ENCODE results near the gene NOL12. TPM values are rescaled to one million over a fixed set of nuclear protein-coding genes. Genes with fewer than 3 reads are reported as not detected.
A peak's percentile ranks its signal among the peaks of the same experiment; 100 is the strongest.

The NOL12 gene
- total RNA-seq, 2 donors from 2014 or later: 21.9 to 26.8 TPM

GRCh38 chr22:37725551-37726240 lies 39.6 kb downstream of the NOL12 start:
- Mint-ChIP-seq H3K36me3 (ENCODE audit: low read depth) (peaks cover 36% of the 10 kb centered on the region), H3K4me3 (no peak overlapping the region), H3K27me3 (ENCODE audit: insufficient read depth) (no peaks in the 10 kb centered on the region), H3K27ac (no peak overlapping the region), H3K9me3 (no peaks in the 10 kb centered on the region), H3K4me1 (no peaks in the 10 kb centered on the region)
- Histone ChIP-seq H3K4me3 (ENCODE audit: low read length) (no peak overlapping the region), H3K27ac (ENCODE audit: low read depth, low read length) (no peak overlapping the region), H3K36me3 (ENCODE audit: control insufficient read depth, insufficient read depth, low read length) (peaks cover 28% of the 10 kb centered on the region), H3K9ac (ENCODE audit: extremely low read depth, low read length, poor library complexity, severe bottlenecking) (no peak overlapping the region), H3K27me3 (ENCODE audit: control insufficient read depth, insufficient read depth, low read length, poor library complexity, severe bottlenecking) (no peaks in the 10 kb centered on the region), H3K9me3 (ENCODE audit: control insufficient read depth, low read length) (no peaks in the 10 kb centered on the region), H3K4me1 (ENCODE audit: control insufficient read depth, insufficient read depth, low read length) (no peaks in the 10 kb centered on the region)
- no peak for DNase-seq
- WGBS, 2 experiments (ENCODE audit: insufficient coverage in 1 of 2, insufficient read length in 1 of 2): 92 to 93% methylated on average over 13 to 25 of the region's 25 CpGs
- no peak for TF ChIP-seq CTCF (conservative IDR thresholded peaks at IDR 0.05)

GRCh38 chr22:37726241-37726887 lies 40.2 kb downstream of the NOL12 start:
- no peaks in the 10 kb centered on the region for H3K4me1 ChIP-seq (ENCODE audit: control insufficient read depth, insufficient read depth, low read length)
- H3K36me3 ChIP-seq (ENCODE audit: control insufficient read depth, insufficient read depth, low read length): peaks cover 26% of the 10 kb centered on the region
- H3K4me1 Mint-ChIP-seq: no peaks in the 10 kb centered on the region
- H3K4me3 ChIP-seq (ENCODE audit: low read length): no peak overlapping the region
- no peaks in the 10 kb centered on the region for H3K9me3 ChIP-seq (ENCODE audit: control insufficient read depth, low read length)
- DNase-seq: no peak
- H3K36me3 Mint-ChIP-seq (ENCODE audit: low read depth): peaks cover 41% of the 10 kb centered on the region
- no peaks in the 10 kb centered on the region for H3K27me3 Mint-ChIP-seq (ENCODE audit: insufficient read depth)
- no peaks in the 10 kb centered on the region for H3K9me3 Mint-ChIP-seq
- no peaks in the 10 kb centered on the region for H3K27me3 ChIP-seq (ENCODE audit: control insufficient read depth, insufficient read depth, low read length, poor library complexity, severe bottlenecking)
- H3K4me3 Mint-ChIP-seq: no peak overlapping the region
- WGBS, 2 experiments (ENCODE audit: insufficient coverage in 1 of 2, insufficient read length in 1 of 2): 94 to 96% methylated on average over 12 to 20 of the region's 20 CpGs
- H3K27ac ChIP-seq (ENCODE audit: low read depth, low read length): no peak overlapping the region
- peak; percentile 11 for TF ChIP-seq CTCF (conservative IDR thresholded peaks at IDR 0.05)
- no peak overlapping the region for H3K9ac ChIP-seq (ENCODE audit: extremely low read depth, low read length, poor library complexity, severe bottlenecking)
- H3K27ac Mint-ChIP-seq: no peak overlapping the region

GRCh38 chr22:37728620-37729019 lies 42.5 kb downstream of the NOL12 start:
- peaks cover 16% of the 10 kb centered on the region for H3K36me3 ChIP-seq (ENCODE audit: control insufficient read depth, insufficient read depth, low read length)
- H3K4me3 ChIP-seq (ENCODE audit: low read length): no peak overlapping the region
- H3K4me3 Mint-ChIP-seq: no peak overlapping the region
- no peaks in the 10 kb centered on the region for H3K4me1 ChIP-seq (ENCODE audit: control insufficient read depth, insufficient read depth, low read length)
- H3K27ac ChIP-seq (ENCODE audit: low read depth, low read length): no peak overlapping the region
- no peak overlapping the region for H3K9ac ChIP-seq (ENCODE audit: extremely low read depth, low read length, poor library complexity, severe bottlenecking)
- no peak for TF ChIP-seq CTCF (conservative IDR thresholded peaks at IDR 0.05)
- WGBS, 2 experiments (ENCODE audit: insufficient coverage in 1 of 2, insufficient read length in 1 of 2): 86 to 100% methylated on average over 1 of the region's 1 CpG
- DNase-seq: no peak
- H3K36me3 Mint-ChIP-seq (ENCODE audit: low read depth): peaks cover 33% of the 10 kb centered on the region
- peaks cover 10% of the 10 kb centered on the region for H3K4me1 Mint-ChIP-seq
- no peaks in the 10 kb centered on the region for H3K9me3 ChIP-seq (ENCODE audit: control insufficient read depth, low read length)
- H3K27me3 ChIP-seq (ENCODE audit: control insufficient read depth, insufficient read depth, low read length, poor library complexity, severe bottlenecking): no peaks in the 10 kb centered on the region
- no peaks in the 10 kb centered on the region for H3K9me3 Mint-ChIP-seq
- no peak overlapping the region for H3K27ac Mint-ChIP-seq
- no peaks in the 10 kb centered on the region for H3K27me3 Mint-ChIP-seq (ENCODE audit: insufficient read depth)
